Muscle layer of colon (tissue), 2 donors: Measurements from ENCODE around the gene CDC45.
"Not testable (repeated sequence)": the region's sequence is repeated elsewhere in the genome, so short reads cannot be mapped to it uniquely, and the experiment has no call there.

ENCODE experiments used
- H3K27ac ChIP-seq: one replicate; pipeline ENCODE4 v1.7.0; 2013; ENCODE audit warnings: low read depth, mild to moderate bottlenecking, low read length, moderate library complexity
- H3K27me3 ChIP-seq, 2 donors: one replicate each; pipeline ENCODE4 v1.7.0; 2013; ENCODE audit warnings: low read length in 2 of 2, mild to moderate bottlenecking in 2 of 2; ENCODE audit not compliant: insufficient read depth in 2 of 2, control insufficient read depth in 1 of 2
- H3K36me3 ChIP-seq: one replicate; pipeline ENCODE4 v1.7.0; 2013; ENCODE audit warnings: mild to moderate bottlenecking, low read length; ENCODE audit not compliant: insufficient read depth
- H3K4me1 ChIP-seq: one replicate; pipeline ENCODE4 v1.7.0; 2013; ENCODE audit warnings: mild to moderate bottlenecking, low read length; ENCODE audit not compliant: insufficient read depth
- H3K4me3 ChIP-seq, 2 donors: one replicate each; pipeline ENCODE4 v1.7.0; 2013; ENCODE audit warnings: low read length in 2 of 2, low read depth in 1 of 2, mild to moderate bottlenecking in 1 of 2, moderate library complexity in 1 of 2
- H3K9ac ChIP-seq: one replicate; pipeline ENCODE4 v1.7.0; 2013; ENCODE audit warnings: low read length
- H3K9me3 ChIP-seq: one replicate; pipeline ENCODE4 v1.7.0; 2013; ENCODE audit warnings: mild to moderate bottlenecking, low read length
- donor health status: abdominal sarcoma.
- donor health status: Adenocarcinoma of cecum.

The CDC45 gene

GRCh38 chr22:19479355-19480172 lies at the start of gene CDC45:
Gene CDC45, plus strand, starts transcription at chr22:19479920. Its CDS starts 49 bp downstream, at chr22:19479969.
- Histone ChIP-seq H3K9ac (peak within 1 kb of the TSS; percentile 89), H3K27ac (peak within 1 kb of the TSS; percentile 98), H3K27me3 (no peaks in the 10 kb centered on the region), H3K4me3 (peak within 1 kb of the TSS; percentile 86 to 87), H3K4me1 (peaks cover 28% of the 10 kb centered on the region), H3K9me3 (no peaks in the 10 kb centered on the region), H3K36me3 (peaks cover 4% of the 10 kb centered on the region)

GRCh38 chr22:19429950-19430889 lies 49.5 kb upstream of the CDC45 start:
- H3K27ac ChIP-seq, result peak overlapping the region; percentile 66
- peaks cover 8% of the 10 kb centered on the region for H3K36me3 ChIP-seq
- H3K4me1 ChIP-seq, result peaks cover 22% of the 10 kb centered on the region
- H3K9me3 ChIP-seq, result no peaks in the 10 kb centered on the region
- peak overlapping the region; percentile 85 to 91 for H3K4me3 ChIP-seq
- H3K27me3 ChIP-seq, result no peaks in the 10 kb centered on the region
- H3K9ac ChIP-seq, result peak overlapping the region; percentile 85

DNA sequence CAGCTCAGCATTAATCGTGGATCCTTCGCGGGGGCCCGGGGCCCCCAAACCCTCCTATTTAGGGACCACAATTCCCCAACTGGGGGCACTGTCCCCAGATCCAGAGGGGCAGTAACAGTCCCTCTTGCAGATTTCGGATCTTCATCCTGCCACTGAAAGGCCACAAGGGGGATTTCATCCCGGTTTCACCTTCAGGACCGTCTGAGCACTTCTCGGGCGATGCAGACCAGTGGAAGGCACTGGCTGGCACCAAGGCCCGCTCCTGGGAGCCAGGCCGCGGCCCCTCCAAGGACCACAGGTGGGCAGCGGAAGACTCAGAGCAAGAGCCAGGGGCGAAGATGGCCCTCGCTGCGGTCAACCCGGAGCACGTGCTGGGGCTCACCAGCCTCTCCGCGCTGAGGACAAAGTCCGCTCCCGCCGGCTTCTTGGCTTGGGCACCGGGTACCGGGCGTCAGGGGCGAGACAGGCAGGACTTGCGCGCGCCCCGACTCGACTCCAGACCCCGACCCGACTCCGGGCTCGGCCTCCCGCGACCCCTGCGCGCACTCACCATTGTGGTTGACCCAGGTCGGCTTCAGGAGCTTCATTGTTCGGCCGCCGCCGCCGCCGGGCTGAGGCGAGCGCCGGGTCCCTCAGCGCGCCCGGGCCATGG lies 48.7 kb upstream of the CDC45 start:
- Histone ChIP-seq H3K4me1 (peaks cover 22% of the 10 kb centered on the region), H3K36me3 (peaks cover 12% of the 10 kb centered on the region), H3K9me3 (no peaks in the 10 kb centered on the region), H3K27ac (peak overlapping the region; percentile 66), H3K9ac (peak overlapping the region; percentile 85), H3K27me3 (no peaks in the 10 kb centered on the region), H3K4me3 (peak overlapping the region; percentile 85 to 91)

GRCh38 chr22:19431649-19432132 lies 48.0 kb upstream of the CDC45 start, which contains the start of gene HIRA:
Gene HIRA, minus strand, starts transcription at chr22:19431733. Its CDS starts 257 bp downstream, at chr22:19431476.
- Histone ChIP-seq H3K4me3 (peak within 1 kb of the TSS; percentile 85 to 93), H3K4me1 (peaks cover 22% of the 10 kb centered on the region), H3K9ac (peak within 1 kb of the TSS; percentile 85), H3K27me3 (no peaks in the 10 kb centered on the region), H3K27ac (peak within 1 kb of the TSS; percentile 99), H3K9me3 (no peaks in the 10 kb centered on the region), H3K36me3 (peaks cover 15% of the 10 kb centered on the region)

DNA sequence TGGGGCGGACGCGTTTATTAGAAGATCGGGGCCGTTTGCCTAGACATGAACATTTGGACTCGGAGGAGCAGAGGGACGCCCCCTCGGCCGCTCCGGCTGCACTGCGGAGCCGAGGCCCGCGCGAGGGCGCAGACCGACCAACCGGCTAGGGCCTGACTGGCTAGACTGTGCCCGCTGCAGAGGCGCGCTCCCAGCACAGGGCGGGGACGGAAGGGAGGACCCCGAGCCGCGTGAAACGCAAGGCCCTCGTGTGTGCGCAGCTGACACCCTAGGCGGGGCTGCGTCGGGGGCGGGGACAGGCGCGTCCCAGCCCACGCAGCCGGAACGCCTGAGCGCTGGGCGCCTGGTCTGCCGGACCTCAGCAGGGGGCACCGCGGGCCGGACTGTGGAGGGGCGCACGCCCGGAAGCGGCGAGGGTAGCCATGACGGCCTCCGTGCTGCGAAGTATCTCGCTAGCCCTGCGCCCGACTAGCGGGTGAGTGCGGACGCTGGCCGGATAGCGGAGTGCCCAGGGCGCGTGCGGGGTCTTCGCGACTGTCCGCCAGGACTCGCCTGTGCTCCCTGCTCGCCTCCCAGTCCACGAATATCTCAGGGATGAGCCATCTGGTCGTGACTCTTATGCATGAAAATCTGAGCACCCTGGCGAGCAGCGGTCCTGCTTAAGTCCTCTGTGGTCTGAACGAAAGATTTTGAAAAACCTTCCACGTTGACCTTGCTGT lies 47.4 kb upstream of the CDC45 start, which contains the start of gene MRPL40:
TSS of gene MRPL40 (plus strand) at position 413 of the 719 bp plus-strand sequence. CDS start at position 423, 10 bp downstream.
- Histone ChIP-seq H3K27ac (peak within 1 kb of the TSS; percentile 99), H3K9me3 (no peaks in the 10 kb centered on the region), H3K4me1 (peaks cover 22% of the 10 kb centered on the region), H3K36me3 (peaks cover 17% of the 10 kb centered on the region), H3K9ac (peak within 1 kb of the TSS; percentile 76), H3K4me3 (peak within 1 kb of the TSS; percentile 85 to 93), H3K27me3 (no peaks in the 10 kb centered on the region)

GRCh38 chr22:19434401-19434800 lies 45.3 kb upstream of the CDC45 start:
- no peak overlapping the region for H3K27ac ChIP-seq
- H3K9ac ChIP-seq, result no peak overlapping the region

DNA sequence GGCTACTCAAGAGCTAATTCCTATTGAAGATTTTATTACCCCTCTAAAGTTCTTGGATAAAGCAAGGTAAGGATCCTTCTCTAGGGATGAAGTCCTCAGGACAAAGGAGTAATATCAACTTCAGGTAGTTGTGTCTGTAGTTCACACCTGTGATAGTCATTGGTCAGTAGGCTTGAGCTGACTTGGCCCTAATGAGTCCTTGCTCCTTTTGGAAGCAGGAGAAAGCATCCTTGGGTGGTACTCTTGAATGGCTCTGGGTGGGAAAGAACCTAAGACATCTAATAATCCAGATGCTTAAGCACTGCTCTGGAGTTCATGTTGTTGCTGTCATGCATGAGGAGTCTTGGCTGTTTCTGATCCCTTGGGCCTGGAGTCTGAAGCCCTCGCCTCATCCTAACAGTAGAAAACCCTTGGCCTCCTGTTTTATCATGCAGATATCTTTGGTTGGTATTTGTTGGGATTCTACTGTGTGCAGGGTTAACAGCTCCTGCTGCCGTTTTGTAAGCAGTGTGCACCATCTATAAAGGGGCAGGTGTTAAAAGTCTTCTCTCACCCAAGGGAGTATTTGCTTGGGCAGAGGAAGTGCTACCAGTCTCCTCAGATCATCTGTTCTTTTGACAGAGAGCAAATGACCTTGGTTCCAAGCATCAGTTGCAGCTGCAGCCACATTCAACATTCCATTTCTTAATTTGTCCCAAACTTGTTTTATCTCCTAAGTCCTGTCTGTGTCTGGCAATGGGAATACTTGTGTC lies 44.7 kb upstream of the CDC45 start:
- H3K9me3 ChIP-seq, result no peaks in the 10 kb centered on the region
- no peak overlapping the region for H3K27ac ChIP-seq
- no peak overlapping the region for H3K9ac ChIP-seq
- no peaks in the 10 kb centered on the region for H3K27me3 ChIP-seq
- peaks cover 17% of the 10 kb centered on the region for H3K36me3 ChIP-seq
- H3K4me1 ChIP-seq, result peaks cover 14% of the 10 kb centered on the region
- no peak overlapping the region for H3K4me3 ChIP-seq

More at GRCh38 chr22:19434401-19434800, 45.3 kb upstream of the CDC45 start:
- Histone ChIP-seq H3K9me3 (no peaks in the 10 kb centered on the region), H3K27me3 (no peaks in the 10 kb centered on the region), H3K36me3 (peaks cover 17% of the 10 kb centered on the region), H3K4me3 (no peak overlapping the region), H3K4me1 (peaks cover 20% of the 10 kb centered on the region)

DNA sequence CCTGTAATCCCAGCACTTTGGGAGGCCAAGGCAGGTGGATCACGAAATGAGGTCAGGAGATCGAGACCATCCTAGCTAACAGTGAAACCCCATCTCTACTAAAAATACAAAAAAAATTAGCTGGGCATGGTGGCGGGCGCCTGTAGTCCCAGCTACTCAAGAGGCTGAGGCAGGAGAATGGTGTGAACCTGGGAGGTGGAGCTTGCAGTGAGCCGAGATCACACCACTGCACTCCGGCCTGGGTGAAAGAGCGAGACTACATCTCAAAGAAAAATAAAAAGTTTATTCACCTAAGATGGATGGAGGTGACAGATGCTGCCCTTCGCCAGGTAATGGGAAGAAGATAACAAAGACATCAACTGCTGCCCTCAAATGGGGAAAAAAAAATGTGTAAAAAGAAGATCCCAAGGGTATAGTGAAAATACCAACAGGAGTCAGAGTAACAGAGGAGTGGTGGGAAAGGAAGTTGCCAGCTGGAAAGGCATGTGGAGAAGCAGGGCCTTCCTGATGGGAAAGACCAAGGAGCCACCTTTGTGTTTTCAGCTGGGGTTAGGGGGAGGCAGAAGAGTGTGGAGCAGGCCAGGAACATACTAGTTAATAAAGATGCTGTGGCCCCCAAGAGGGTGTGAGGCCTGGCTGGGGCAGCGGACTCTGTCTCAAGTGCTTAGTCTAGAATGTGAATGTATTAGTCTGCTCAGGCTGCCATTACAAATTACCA lies 43.1 kb upstream of the CDC45 start:
- not testable (repeated sequence) for H3K4me1 ChIP-seq, H3K27me3 ChIP-seq, H3K9ac ChIP-seq, H3K4me3 ChIP-seq, H3K27ac ChIP-seq, H3K9me3 ChIP-seq
- peaks cover 17% of the 10 kb centered on the region for H3K36me3 ChIP-seq

DNA sequence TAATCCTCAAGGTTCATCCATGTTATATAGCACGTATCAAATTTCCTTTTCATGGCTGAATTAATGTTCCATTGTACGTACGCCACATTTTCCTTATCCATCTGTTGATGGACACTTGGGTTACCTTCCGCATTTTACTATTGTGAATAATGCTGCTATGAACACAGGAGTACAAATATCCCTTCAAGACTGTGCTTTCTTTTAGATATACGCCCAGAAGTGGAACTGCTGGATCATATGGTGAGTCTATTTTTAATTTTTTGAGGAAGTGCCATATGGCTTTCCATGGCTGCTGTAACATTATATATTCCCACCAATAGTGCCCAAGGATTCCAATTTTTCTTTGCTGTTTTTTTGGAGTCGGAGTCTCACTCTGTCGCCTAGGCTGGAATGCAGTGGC lies 41.4 kb upstream of the CDC45 start:
- peaks cover 4% of the 10 kb centered on the region for H3K4me1 ChIP-seq
- no peak overlapping the region for H3K27ac ChIP-seq
- no peaks in the 10 kb centered on the region for H3K27me3 ChIP-seq
- no peak overlapping the region for H3K4me3 ChIP-seq
- H3K9me3 ChIP-seq, result no peaks in the 10 kb centered on the region
- H3K9ac ChIP-seq, result no peak overlapping the region
- peaks cover 17% of the 10 kb centered on the region for H3K36me3 ChIP-seq
